Forelimb muscle (tissue), 1 donor: Measurements from ENCODE around the gene AVPR2. TPM values are rescaled to one million over a fixed set of nuclear protein-coding genes. Genes with fewer than 3 reads are reported as not detected.
A peak's percentile ranks its signal among the peaks of the same experiment; 100 is the strongest.

Experiments used
- DNase-seq: peaks from one replicate; pipeline ENCODE4 v3.0.0-alpha.2; 2013; ENCODE audit warnings: low read depth
- polyA plus RNA-seq: library from polyadenylated mRNA; unstranded; fragments of 120-200 nt; gene quantifications from one replicate; pipeline ENCODE4 v1.2.1, GENCODE V29; 2013; ENCODE audit not compliant: insufficient read length

The AVPR2 gene
- polyA plus RNA-seq, 1 donor: 1.1 TPM

- no peak for DNase-seq
Observed at GRCh38 chrX:153913701-153914100, 9.2 kb downstream of the AVPR2 start.

GRCh38 chrX:153917869-153918268 is 13.4 kb downstream of the AVPR2 start:
- DNase-seq: no peak

GRCh38 chrX:153919281-153919680 is 14.8 kb downstream of the AVPR2 start:
- no peak for DNase-seq

- no peak for DNase-seq
Observed at GRCh38 chrX:153920546-153920945, 16.1 kb downstream of the AVPR2 start.

GRCh38 chrX:153921070-153921469 is 16.6 kb downstream of the AVPR2 start:
- DNase-seq: no peak

GRCh38 chrX:153921511-153922446 is 17.3 kb downstream of the AVPR2 start:
- no peak for DNase-seq

GRCh38 chrX:153922932-153923857 is 18.7 kb downstream of the AVPR2 start:
- no peak for DNase-seq

- DNase-seq: no peak
Observed at GRCh38 chrX:153924149-153924861, 19.8 kb downstream of the AVPR2 start.

GRCh38 chrX:153925387-153925738 is 20.9 kb downstream of the AVPR2 start:
- no peak for DNase-seq

- no peak for DNase-seq
Observed at GRCh38 chrX:153925739-153926551, 21.5 kb downstream of the AVPR2 start, which contains the start of gene ARHGAP4. Gene ARHGAP4 (minus strand): TSS chrX:153926264. CDS start chrX:153926202, 62 bp downstream.

GRCh38 chrX:153926552-153926857 is 22.0 kb downstream of the AVPR2 start:
- DNase-seq: no peak

GRCh38 chrX:153926858-153927671 is 22.6 kb downstream of the AVPR2 start:
- peak; percentile 40 for DNase-seq

GRCh38 chrX:153927672-153927921 is 23.1 kb downstream of the AVPR2 start:
- DNase-seq: no peak

GRCh38 chrX:153927922-153928760 is 23.7 kb downstream of the AVPR2 start:
- DNase-seq: peak; percentile 91

- DNase-seq: no peak
Observed at GRCh38 chrX:153928846-153929245, 24.4 kb downstream of the AVPR2 start.

- no peak for DNase-seq
Observed at GRCh38 chrX:153929576-153929975, 25.1 kb downstream of the AVPR2 start.

GRCh38 chrX:153930011-153930910 is 25.8 kb downstream of the AVPR2 start:
- no peak for DNase-seq

- DNase-seq: no peak
Observed at GRCh38 chrX:153931151-153931550, 26.7 kb downstream of the AVPR2 start.
